Measurements from ENCODE around the gene PISD. TPM values are rescaled to one million over a fixed set of nuclear protein-coding genes. Genes with fewer than 3 reads are reported as not detected.

The PISD gene
- total and polyA plus RNA-seq, 9 of the 15 experiments (the other 6 are each of a cell fraction or from before 2014, with no cell fraction given): 24.5 to 65.9 (median 36.6) TPM

GRCh38 chr22:31585161-31585859 lies 76.7 kb downstream of the PISD start (continued):
- TF ChIP-seq ZBTB11 (CRISPR knock-in tag; IDR thresholded peaks at IDR 0.05): no peak
- TF ChIP-seq ZNF717 (CRISPR knock-in tag; IDR thresholded peaks at IDR 0.05): no peak
- TF ChIP-seq ETV6 (IDR thresholded peaks at IDR 0.05; ENCODE audit: borderline replicate concordance in 1 of 2, low read depth in 2 of 2, low read length in 1 of 2): no peak
- TF ChIP-seq ETV6 (CRISPR knock-in tag; IDR thresholded peaks at IDR 0.05; ENCODE audit: borderline replicate concordance): no peak
- TF ChIP-seq, protein P1, sequence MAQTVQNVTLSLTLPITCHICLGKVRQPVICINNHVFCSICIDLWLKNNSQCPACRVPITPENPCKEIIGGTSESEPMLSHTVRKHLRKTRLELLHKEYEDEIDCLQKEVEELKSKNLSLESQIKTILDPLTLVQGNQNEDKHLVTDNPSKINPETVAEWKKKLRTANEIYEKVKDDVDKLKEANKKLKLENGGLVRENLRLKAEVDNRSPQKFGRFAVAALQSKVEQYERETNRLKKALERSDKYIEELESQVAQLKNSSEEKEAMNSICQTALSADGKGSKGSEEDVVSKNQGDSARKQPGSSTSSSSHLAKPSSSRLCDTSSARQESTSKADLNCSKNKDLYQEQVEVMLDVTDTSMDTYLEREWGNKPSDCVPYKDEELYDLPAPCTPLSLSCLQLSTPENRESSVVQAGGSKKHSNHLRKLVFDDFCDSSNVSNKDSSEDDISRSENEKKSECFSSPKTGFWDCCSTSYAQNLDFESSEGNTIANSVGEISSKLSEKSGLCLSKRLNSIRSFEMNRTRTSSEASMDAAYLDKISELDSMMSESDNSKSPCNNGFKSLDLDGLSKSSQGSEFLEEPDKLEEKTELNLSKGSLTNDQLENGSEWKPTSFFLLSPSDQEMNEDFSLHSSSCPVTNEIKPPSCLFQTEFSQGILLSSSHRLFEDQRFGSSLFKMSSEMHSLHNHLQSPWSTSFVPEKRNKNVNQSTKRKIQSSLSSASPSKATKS (CRISPR knock-in tag; IDR thresholded peaks at IDR 0.05): no peak
- TF ChIP-seq RHOXF2B (CRISPR knock-in tag; conservative IDR thresholded peaks at IDR 0.05): no peak
- no peak for TF ChIP-seq BRF1 (IDR thresholded peaks at IDR 0.05; ENCODE audit: borderline replicate concordance, extremely low read depth, insufficient read length)
- TF ChIP-seq E2F8 (IDR thresholded peaks at IDR 0.05; ENCODE audit: low read depth, partially characterized antibody): no peak
- no peak for TF ChIP-seq DDX20 (tag; IDR thresholded peaks at IDR 0.05; ENCODE audit: low read depth)
- no peak for TF ChIP-seq FOXM1 (IDR thresholded peaks at IDR 0.05; ENCODE audit: low read depth)
- no peak for TF ChIP-seq FOXM1 (CRISPR knock-in tag; IDR thresholded peaks at IDR 0.05; ENCODE audit: low read depth)
- TF ChIP-seq CTCFL (IDR thresholded peaks at IDR 0.05; ENCODE audit: borderline replicate concordance, insufficient read depth, low read depth, low read length, poor library complexity, severe bottlenecking): no peak
- no peak for TF ChIP-seq ZBTB8A (IDR thresholded peaks at IDR 0.05; ENCODE audit: partially characterized antibody)
- no peak for TF ChIP-seq DIDO1 (tag; IDR thresholded peaks at IDR 0.05; ENCODE audit: low read depth)
